ENCODE results near the gene TBX10. TPM values are rescaled to one million over a fixed set of nuclear protein-coding genes. Genes with fewer than 3 reads are reported as not detected.

The TBX10 gene
- total RNA-seq, 4 donors from 2014 or later = not detected

GRCh38 chr11:67588136-67588503 lies 51.4 kb downstream of the TBX10 start:
- TF ChIP-seq POLR2AphosphoS5 (IDR thresholded peaks at IDR 0.05) = no peak
- no peak for TF ChIP-seq CTCF (IDR thresholded peaks at IDR 0.05)
- TF ChIP-seq POLR2A (IDR thresholded peaks at IDR 0.05) = no peak
- no peak for TF ChIP-seq EP300 (IDR thresholded peaks at IDR 0.05)
- peaks cover 0 to 24% (median 7%) of the 10 kb centered on the region in 3 donors for H3K4me1 ChIP-seq
- no peak overlapping the region for H3K27ac ChIP-seq
- no peaks in the 10 kb centered on the region for H3K9me3 ChIP-seq
- no peak overlapping the region for H3K4me3 ChIP-seq
- H3K36me3 ChIP-seq = peaks cover 0 to 53% of the 10 kb centered on the region in 2 donors
- WGBS, 2 donors (ENCODE audit: low coverage in 1 of 2) = 100% methylated on average over 1 of the region's 1 CpG
- H3K27me3 ChIP-seq = no peaks in the 10 kb centered on the region
- no peak for ATAC-seq

DNA sequence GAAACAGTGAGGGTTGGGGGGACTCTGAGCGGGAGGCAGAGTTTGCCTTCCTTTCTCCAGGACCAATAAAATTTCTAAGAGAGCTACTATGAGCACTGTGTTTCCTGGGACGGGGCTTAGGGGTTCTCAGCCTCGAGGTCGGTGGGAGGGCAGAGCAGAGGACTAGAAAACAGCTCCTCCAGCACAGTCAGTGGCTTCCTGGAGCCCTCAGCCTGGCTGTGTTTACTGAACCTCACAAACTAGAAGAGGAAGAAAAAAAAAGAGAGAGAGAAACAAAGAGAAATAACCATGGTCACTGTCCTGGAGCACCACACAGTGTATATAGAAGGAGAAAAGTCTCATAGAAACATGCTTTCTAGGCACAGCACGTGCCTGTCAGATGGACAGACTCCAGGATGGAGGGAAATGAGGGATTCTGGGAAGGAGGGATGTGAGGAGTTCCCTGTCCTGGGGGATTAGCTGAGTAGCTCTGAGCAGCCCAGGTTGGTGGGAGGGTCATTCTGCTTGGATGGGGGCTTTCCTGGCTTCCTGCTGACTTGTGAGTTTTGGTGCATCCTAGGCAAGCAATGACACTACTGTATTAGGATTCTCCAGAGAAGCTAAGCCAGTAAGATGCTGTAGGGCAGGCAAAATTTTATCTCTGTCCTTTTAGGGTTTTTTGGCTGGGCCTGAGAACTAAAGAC lies 52.9 kb downstream of the TBX10 start:
- 47 to 90% methylated on average over 2 to 3 of the region's 5 CpGs for WGBS, 2 donors (ENCODE audit: low coverage in 1 of 2)
- Histone ChIP-seq H3K4me1 (peaks cover 0 to 34% (median 7%) of the 10 kb centered on the region in 3 donors), H3K4me3 (no peak overlapping the region), H3K27ac (peak overlapping the region in 1 of 4 donors; percentile 96), H3K36me3 (peaks cover 0 to 53% of the 10 kb centered on the region in 2 donors), H3K9me3 (no peaks in the 10 kb centered on the region), H3K27me3 (no peaks in the 10 kb centered on the region)
- no peak for ATAC-seq
- TF ChIP-seq CTCF (IDR thresholded peaks at IDR 0.05) (no peak), EP300 (IDR thresholded peaks at IDR 0.05) (no peak), POLR2A (IDR thresholded peaks at IDR 0.05) (no peak), POLR2AphosphoS5 (IDR thresholded peaks at IDR 0.05) (no peak)

- Histone ChIP-seq H3K27ac (peak overlapping the region in 1 of 4 donors; percentile 96), H3K9me3 (no peaks in the 10 kb centered on the region), H3K4me1 (peaks cover 0 to 34% (median 7%) of the 10 kb centered on the region in 3 donors), H3K27me3 (no peaks in the 10 kb centered on the region), H3K36me3 (peaks cover 0 to 53% of the 10 kb centered on the region in 2 donors), H3K4me3 (no peak overlapping the region)
- TF ChIP-seq POLR2AphosphoS5 (IDR thresholded peaks at IDR 0.05) (no peak), CTCF (IDR thresholded peaks at IDR 0.05) (no peak), POLR2A (IDR thresholded peaks at IDR 0.05) (no peak), EP300 (IDR thresholded peaks at IDR 0.05) (no peak)
- no peak for ATAC-seq
- 86 to 90% methylated on average over 2 to 3 of the region's 4 CpGs for WGBS, 2 donors (ENCODE audit: low coverage in 1 of 2)
Measured at GRCh38 chr11:67585911-67586310, 53.7 kb downstream of the TBX10 start.

- Histone ChIP-seq H3K36me3 (peaks cover 0 to 53% of the 10 kb centered on the region in 2 donors), H3K9me3 (no peaks in the 10 kb centered on the region), H3K4me1 (peaks cover 0 to 34% (median 7%) of the 10 kb centered on the region in 3 donors), H3K27ac (peak overlapping the region; percentile 96 to 100 (median 96)), H3K27me3 (no peaks in the 10 kb centered on the region), H3K4me3 (peak overlapping the region; percentile 89 to 93)
- no peak for ATAC-seq
- 42 to 75% methylated on average over 2 to 8 of the region's 21 CpGs for WGBS, 2 donors (ENCODE audit: low coverage in 1 of 2)
- TF ChIP-seq POLR2AphosphoS5 (IDR thresholded peaks at IDR 0.05) (no peak), POLR2A (IDR thresholded peaks at IDR 0.05) (no peak), CTCF (IDR thresholded peaks at IDR 0.05) (no peak), EP300 (IDR thresholded peaks at IDR 0.05) (no peak)
Measured at GRCh38 chr11:67584881-67585873, 54.4 kb downstream of the TBX10 start.

Data from gastroesophageal sphincter (tissue), 4 donors.